Measurements from ENCODE around the gene GRM5. TPM values are rescaled to one million over a fixed set of nuclear protein-coding genes. Genes with fewer than 3 reads are reported as not detected.

The GRM5 gene
- total RNA-seq, 2 donors from 2014 or later = 0.17 TPM; not detected in 1

DNA sequence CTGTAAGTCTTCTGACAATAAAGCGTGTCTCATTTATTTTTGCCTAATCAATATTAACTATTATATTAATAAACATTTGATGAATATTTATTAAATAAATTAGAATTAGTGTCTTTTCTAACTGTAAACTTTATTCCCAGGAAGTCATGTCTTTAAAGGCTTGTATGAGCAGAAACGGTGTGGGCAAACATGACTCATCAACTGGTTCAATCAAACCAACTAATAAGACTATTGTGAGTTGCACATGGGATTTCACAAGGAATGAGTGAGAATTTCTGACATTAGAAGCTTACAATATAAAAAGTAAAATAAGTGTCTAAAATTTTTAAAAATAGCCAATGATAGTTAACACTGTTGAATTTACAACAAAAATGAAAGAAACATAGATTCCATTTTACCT, 469.0 kb downstream of the GRM5 start:
- TF ChIP-seq POLR2A (IDR thresholded peaks at IDR 0.05) = no peak
- TF ChIP-seq, protein P1, sequence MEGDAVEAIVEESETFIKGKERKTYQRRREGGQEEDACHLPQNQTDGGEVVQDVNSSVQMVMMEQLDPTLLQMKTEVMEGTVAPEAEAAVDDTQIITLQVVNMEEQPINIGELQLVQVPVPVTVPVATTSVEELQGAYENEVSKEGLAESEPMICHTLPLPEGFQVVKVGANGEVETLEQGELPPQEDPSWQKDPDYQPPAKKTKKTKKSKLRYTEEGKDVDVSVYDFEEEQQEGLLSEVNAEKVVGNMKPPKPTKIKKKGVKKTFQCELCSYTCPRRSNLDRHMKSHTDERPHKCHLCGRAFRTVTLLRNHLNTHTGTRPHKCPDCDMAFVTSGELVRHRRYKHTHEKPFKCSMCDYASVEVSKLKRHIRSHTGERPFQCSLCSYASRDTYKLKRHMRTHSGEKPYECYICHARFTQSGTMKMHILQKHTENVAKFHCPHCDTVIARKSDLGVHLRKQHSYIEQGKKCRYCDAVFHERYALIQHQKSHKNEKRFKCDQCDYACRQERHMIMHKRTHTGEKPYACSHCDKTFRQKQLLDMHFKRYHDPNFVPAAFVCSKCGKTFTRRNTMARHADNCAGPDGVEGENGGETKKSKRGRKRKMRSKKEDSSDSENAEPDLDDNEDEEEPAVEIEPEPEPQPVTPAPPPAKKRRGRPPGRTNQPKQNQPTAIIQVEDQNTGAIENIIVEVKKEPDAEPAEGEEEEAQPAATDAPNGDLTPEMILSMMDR (IDR thresholded peaks at IDR 0.05) = no peak
- TF ChIP-seq POLR2AphosphoS5 (IDR thresholded peaks at IDR 0.05) = no peak

GRCh38 chr11:88594274-88594950, 471.4 kb downstream of the GRM5 start:
- Histone ChIP-seq H3K9me3 (no peaks in the 10 kb centered on the region), H3K27me3 (replicated peaks; ENCODE audit: insufficient read depth) (no peaks in the 10 kb centered on the region), H3K27ac (no peak overlapping the region), H3K4me3 (no peak overlapping the region), H3K4me1 (replicated peaks) (no peaks in the 10 kb centered on the region), H3K36me3 (no peaks in the 10 kb centered on the region)
- WGBS = 76% methylated on average over 2 of the region's 2 CpGs
- no peak for DNase-seq (ENCODE audit: low spot score)
- intact Hi-C loops (cut with DNase I) = no loop called here
- TF ChIP-seq POLR2A (IDR thresholded peaks at IDR 0.05) (no peak), POLR2AphosphoS5 (IDR thresholded peaks at IDR 0.05) (no peak)
- TF ChIP-seq, protein P1 (IDR thresholded peaks at IDR 0.05) = no peak

More for the DNA sequence above, 469.0 kb downstream of the GRM5 start:
- no peak overlapping the region for H3K27ac ChIP-seq
- H3K4me1 ChIP-seq (replicated peaks) = no peaks in the 10 kb centered on the region
- H3K9me3 ChIP-seq = no peaks in the 10 kb centered on the region
- 75% methylated on average over 2 of the region's 2 CpGs for WGBS
- H3K36me3 ChIP-seq = no peaks in the 10 kb centered on the region
- intact Hi-C loops (cut with DNase I) = no loop called here
- DNase-seq (ENCODE audit: low spot score) = no peak
- no peaks in the 10 kb centered on the region for H3K27me3 ChIP-seq (replicated peaks; ENCODE audit: insufficient read depth)
- no peak overlapping the region for H3K4me3 ChIP-seq

DNA sequence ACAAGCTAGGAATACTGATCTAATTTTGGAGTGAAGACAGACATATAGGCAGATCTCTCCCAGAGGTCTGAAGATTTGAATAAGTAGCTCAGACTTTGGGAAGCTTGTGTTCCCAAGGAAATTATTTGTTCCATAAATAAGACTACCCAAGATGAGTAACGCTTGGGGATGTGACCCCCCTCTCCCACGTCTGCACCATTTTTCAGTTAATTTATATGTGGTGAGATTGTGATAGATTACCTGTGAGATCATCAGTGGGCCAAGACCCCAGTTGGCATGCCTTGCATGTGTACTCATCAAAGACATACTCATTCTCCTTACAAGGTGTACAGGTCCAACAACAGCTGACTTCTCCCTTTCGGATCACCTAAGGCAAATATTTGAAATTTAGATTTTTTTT, 475.4 kb downstream of the GRM5 start:
- TF ChIP-seq POLR2AphosphoS5 (IDR thresholded peaks at IDR 0.05) (no peak), POLR2A (IDR thresholded peaks at IDR 0.05) (no peak)
- TF ChIP-seq, protein P1 (IDR thresholded peaks at IDR 0.05) = no peak
- no peaks in the 10 kb centered on the region for H3K4me1 ChIP-seq (replicated peaks)
- H3K27ac ChIP-seq = no peak overlapping the region
- no peak for DNase-seq (ENCODE audit: low spot score)
- no peaks in the 10 kb centered on the region for H3K36me3 ChIP-seq
- WGBS = 61% methylated on average over 3 of the region's 3 CpGs
- no peak overlapping the region for H3K4me3 ChIP-seq
- no peaks in the 10 kb centered on the region for H3K9me3 ChIP-seq
- intact Hi-C loops (cut with DNase I) = no loop called here
- no peaks in the 10 kb centered on the region for H3K27me3 ChIP-seq (replicated peaks; ENCODE audit: insufficient read depth)

DNA sequence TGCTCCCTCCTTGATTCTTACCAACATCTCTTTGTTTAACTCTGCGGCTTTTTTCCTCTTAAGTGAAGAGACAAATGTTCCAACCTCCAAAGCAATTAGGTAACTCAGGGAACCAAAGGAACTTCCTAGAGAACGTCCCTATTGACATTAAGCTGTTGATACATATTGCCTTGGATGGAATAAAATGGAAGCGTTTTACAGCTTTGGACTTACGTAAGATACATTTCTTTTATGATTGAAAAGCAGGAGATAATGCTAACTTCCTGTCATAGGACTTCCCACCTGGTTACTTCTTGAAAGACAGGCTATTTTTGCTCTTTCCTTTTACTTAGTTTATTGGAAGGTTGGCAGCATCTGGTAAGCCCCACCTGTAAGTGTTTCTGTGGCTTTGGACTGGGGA, 482.5 kb downstream of the GRM5 start:
- 44% methylated on average over 4 of the region's 4 CpGs for WGBS
- intact Hi-C loops (cut with DNase I) = no loop called here

More for the DNA sequence above, 482.5 kb downstream of the GRM5 start:
- Histone ChIP-seq H3K27ac (no peak overlapping the region), H3K27me3 (replicated peaks; ENCODE audit: insufficient read depth) (no peaks in the 10 kb centered on the region), H3K4me3 (no peak overlapping the region), H3K4me1 (replicated peaks) (no peaks in the 10 kb centered on the region), H3K9me3 (no peaks in the 10 kb centered on the region), H3K36me3 (no peaks in the 10 kb centered on the region)
- DNase-seq (ENCODE audit: low spot score) = no peak
- TF ChIP-seq POLR2AphosphoS5 (IDR thresholded peaks at IDR 0.05) (no peak), POLR2A (IDR thresholded peaks at IDR 0.05) (no peak)
- TF ChIP-seq, protein P1 (IDR thresholded peaks at IDR 0.05) = no peak

Measured in prostate gland (tissue), 2 donors.